SK-N-SH (cell line): Measurements from ENCODE around the gene GALNTL6.

Source experiments
- CTCF ChIP-seq: fragments of 200-600 bp; sonication (generic); IDR thresholded peaks from 2 replicates; pipeline ENCODE4 v1.6.1; 2017; ENCODE audit warnings: antibody characterized with exemption, mild to moderate bottlenecking, moderate library complexity
- FOXJ3 ChIP-seq: sonication (generic); formaldehyde crosslinking; IDR thresholded peaks from 2 replicates; pipeline ENCODE4 v1.5.1; 2020; ENCODE audit warnings: mild to moderate bottlenecking, missing genetic modification reagents
- MAX ChIP-seq: IDR thresholded peaks from 2 replicates; pipeline ENCODE4 v1.4.0; 2012; ENCODE audit warnings: low read depth
- POLR2AphosphoS5 ChIP-seq: IDR thresholded peaks from 2 replicates; pipeline ENCODE4 v1.6.1; 2012; ENCODE audit warnings: low read depth, low read length
- RCOR1 ChIP-seq: fragments of 150-350 bp; IDR thresholded peaks from 2 replicates; pipeline ENCODE4 v1.6.1; 2017; ENCODE audit warnings: antibody characterized with exemption, low read length
- RFX5 ChIP-seq: IDR thresholded peaks from 2 replicates; pipeline ENCODE4 v1.6.1; 2012; ENCODE audit warnings: mild to moderate bottlenecking, improper control_type of control experiment, low read length
- YY1 ChIP-seq: IDR thresholded peaks from 2 replicates; pipeline ENCODE4 v1.4.0; 2012; ENCODE audit warnings: low read depth, mild to moderate bottlenecking
- TF ChIP-seq, protein P1 (sequence below): IDR thresholded peaks from 2 replicates; pipeline ENCODE4 v1.6.1; 2012; ENCODE audit warnings: mild to moderate bottlenecking, low read depth, low read length, moderate library complexity

DNA sequence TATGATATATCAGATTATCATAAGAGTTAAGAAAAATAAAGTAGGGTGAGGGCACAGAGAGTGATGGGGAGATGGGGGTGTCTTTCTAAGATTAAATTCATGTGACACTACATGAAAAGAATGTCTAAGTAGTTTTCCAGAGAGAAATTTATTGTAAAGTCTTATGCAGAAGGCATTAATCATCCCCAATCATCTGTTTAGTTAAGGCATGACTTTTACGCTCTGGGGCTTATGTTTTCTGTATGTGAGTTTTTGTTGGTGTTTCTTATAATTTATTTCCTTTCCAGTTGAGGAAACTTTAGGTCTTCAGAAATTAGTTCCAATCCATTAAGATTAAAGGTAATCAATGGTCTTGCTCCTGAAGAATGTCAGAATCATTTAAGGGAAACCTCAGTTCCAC, 972.4 kb downstream of the GALNTL6 start:
- TF ChIP-seq YY1 (no peak), CTCF (no peak), RFX5 (no peak), FOXJ3 (no peak), POLR2AphosphoS5 (no peak), RCOR1 (no peak), MAX (no peak)
- TF ChIP-seq, protein P1, sequence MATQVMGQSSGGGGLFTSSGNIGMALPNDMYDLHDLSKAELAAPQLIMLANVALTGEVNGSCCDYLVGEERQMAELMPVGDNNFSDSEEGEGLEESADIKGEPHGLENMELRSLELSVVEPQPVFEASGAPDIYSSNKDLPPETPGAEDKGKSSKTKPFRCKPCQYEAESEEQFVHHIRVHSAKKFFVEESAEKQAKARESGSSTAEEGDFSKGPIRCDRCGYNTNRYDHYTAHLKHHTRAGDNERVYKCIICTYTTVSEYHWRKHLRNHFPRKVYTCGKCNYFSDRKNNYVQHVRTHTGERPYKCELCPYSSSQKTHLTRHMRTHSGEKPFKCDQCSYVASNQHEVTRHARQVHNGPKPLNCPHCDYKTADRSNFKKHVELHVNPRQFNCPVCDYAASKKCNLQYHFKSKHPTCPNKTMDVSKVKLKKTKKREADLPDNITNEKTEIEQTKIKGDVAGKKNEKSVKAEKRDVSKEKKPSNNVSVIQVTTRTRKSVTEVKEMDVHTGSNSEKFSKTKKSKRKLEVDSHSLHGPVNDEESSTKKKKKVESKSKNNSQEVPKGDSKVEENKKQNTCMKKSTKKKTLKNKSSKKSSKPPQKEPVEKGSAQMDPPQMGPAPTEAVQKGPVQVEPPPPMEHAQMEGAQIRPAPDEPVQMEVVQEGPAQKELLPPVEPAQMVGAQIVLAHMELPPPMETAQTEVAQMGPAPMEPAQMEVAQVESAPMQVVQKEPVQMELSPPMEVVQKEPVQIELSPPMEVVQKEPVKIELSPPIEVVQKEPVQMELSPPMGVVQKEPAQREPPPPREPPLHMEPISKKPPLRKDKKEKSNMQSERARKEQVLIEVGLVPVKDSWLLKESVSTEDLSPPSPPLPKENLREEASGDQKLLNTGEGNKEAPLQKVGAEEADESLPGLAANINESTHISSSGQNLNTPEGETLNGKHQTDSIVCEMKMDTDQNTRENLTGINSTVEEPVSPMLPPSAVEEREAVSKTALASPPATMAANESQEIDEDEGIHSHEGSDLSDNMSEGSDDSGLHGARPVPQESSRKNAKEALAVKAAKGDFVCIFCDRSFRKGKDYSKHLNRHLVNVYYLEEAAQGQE, result no peak
